ENCODE results near the gene FSTL1.

FSTL1 gene

DNA sequence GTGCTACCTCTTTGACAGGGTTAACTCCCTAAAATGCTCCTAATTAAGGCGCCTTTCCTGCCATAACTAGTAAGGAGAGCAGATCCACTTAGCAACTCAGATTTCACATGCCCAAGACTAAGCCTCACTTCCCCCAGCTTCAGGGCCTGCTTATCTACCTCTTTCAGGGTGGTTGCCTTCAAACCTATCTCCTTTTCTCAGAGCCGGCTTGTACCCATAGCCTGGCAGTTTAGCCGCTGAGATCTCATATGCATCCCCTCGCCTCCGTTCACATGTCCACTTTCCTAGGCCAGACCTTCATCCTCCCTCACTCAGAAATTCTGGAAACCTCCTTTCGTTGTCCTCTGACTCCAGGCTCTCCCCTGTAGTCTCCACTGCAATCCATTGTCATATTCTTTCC lies 1.0 kb upstream of the FSTL1 start:
- Histone ChIP-seq H2AFZ (ENCODE audit: low read length) (no peak overlapping the region), H3F3A (ENCODE audit: insufficient read depth, low read length) (no peaks in the 10 kb centered on the region), H3K9me2 (ENCODE audit: low read depth, low read length) (no peaks in the 10 kb centered on the region), H4K20me1 (ENCODE audit: insufficient read depth, low read length) (no peaks in the 10 kb centered on the region), H3K27me3 (ENCODE audit: insufficient read depth, low read length) (no peaks in the 10 kb centered on the region), H3K27ac (ENCODE audit: low read depth, low read length, poor library complexity, severe bottlenecking) (no peak overlapping the region), H3K9ac (ENCODE audit: low read length) (no peak overlapping the region), H3K9me3 (ENCODE audit: low read length) (no peaks in the 10 kb centered on the region), H3K4me3 (ENCODE audit: low read depth, low read length, poor library complexity, severe bottlenecking) (no peak overlapping the region), H3K4me2 (ENCODE audit: low read length) (no peak overlapping the region), H3K4me1 (ENCODE audit: insufficient read depth, low read length, severe bottlenecking) (no peaks in the 10 kb centered on the region), H3K36me3 (ENCODE audit: insufficient read depth, low read length) (no peaks in the 10 kb centered on the region), H3K79me2 (ENCODE audit: insufficient read depth, low read length) (no peaks in the 10 kb centered on the region)
- TF ChIP-seq, protein P1, sequence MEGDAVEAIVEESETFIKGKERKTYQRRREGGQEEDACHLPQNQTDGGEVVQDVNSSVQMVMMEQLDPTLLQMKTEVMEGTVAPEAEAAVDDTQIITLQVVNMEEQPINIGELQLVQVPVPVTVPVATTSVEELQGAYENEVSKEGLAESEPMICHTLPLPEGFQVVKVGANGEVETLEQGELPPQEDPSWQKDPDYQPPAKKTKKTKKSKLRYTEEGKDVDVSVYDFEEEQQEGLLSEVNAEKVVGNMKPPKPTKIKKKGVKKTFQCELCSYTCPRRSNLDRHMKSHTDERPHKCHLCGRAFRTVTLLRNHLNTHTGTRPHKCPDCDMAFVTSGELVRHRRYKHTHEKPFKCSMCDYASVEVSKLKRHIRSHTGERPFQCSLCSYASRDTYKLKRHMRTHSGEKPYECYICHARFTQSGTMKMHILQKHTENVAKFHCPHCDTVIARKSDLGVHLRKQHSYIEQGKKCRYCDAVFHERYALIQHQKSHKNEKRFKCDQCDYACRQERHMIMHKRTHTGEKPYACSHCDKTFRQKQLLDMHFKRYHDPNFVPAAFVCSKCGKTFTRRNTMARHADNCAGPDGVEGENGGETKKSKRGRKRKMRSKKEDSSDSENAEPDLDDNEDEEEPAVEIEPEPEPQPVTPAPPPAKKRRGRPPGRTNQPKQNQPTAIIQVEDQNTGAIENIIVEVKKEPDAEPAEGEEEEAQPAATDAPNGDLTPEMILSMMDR (IDR thresholded peaks at IDR 0.05; ENCODE audit: low read length), result no peak
- no peak for TF ChIP-seq EZH2 (IDR thresholded peaks at IDR 0.05; ENCODE audit: borderline replicate concordance, low read length)

DNA sequence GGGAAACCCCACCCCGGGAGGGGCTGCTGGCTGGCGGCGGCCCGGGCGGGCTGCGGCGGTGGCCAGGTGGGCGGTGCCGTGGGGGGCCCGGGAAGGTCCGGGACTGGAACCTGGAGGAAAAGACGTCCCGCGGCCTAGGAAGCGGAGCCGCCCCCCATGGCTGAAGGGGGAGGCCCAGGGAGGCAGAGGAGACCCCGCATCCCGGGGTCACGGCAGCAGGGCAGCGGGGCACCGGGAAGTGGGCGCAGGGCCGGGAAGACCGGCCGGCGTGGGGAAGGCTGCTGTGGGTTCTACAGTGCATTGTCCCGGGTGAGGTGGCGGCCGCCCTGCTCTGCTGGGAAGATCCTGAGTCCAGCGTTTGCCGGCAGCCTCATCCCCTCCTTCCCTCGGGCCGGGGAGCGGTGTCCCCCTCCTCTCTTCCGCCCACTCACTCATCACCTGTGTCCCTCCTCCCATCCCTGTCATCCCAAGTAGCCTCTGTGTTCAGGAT lies 525 bp upstream of the FSTL1 start:
- no peaks in the 10 kb centered on the region for H3K27me3 ChIP-seq (ENCODE audit: insufficient read depth, low read length)
- H2AFZ ChIP-seq (ENCODE audit: low read length), result no peak overlapping the region
- no peaks in the 10 kb centered on the region for H3K9me3 ChIP-seq (ENCODE audit: low read length)
- no peaks in the 10 kb centered on the region for H3K79me2 ChIP-seq (ENCODE audit: insufficient read depth, low read length)
- H3K4me3 ChIP-seq (ENCODE audit: low read depth, low read length, poor library complexity, severe bottlenecking), result no peak overlapping the region
- no peak overlapping the region for H3K9ac ChIP-seq (ENCODE audit: low read length)
- H3K4me1 ChIP-seq (ENCODE audit: insufficient read depth, low read length, severe bottlenecking), result no peaks in the 10 kb centered on the region
- H3K9me2 ChIP-seq (ENCODE audit: low read depth, low read length), result no peaks in the 10 kb centered on the region
- no peaks in the 10 kb centered on the region for H3F3A ChIP-seq (ENCODE audit: insufficient read depth, low read length)
- no peaks in the 10 kb centered on the region for H4K20me1 ChIP-seq (ENCODE audit: insufficient read depth, low read length)
- no peak overlapping the region for H3K4me2 ChIP-seq (ENCODE audit: low read length)
- TF ChIP-seq EZH2 (IDR thresholded peaks at IDR 0.05; ENCODE audit: borderline replicate concordance, low read length), result no peak
- no peak overlapping the region for H3K27ac ChIP-seq (ENCODE audit: low read depth, low read length, poor library complexity, severe bottlenecking)
- no peaks in the 10 kb centered on the region for H3K36me3 ChIP-seq (ENCODE audit: insufficient read depth, low read length)

DNA sequence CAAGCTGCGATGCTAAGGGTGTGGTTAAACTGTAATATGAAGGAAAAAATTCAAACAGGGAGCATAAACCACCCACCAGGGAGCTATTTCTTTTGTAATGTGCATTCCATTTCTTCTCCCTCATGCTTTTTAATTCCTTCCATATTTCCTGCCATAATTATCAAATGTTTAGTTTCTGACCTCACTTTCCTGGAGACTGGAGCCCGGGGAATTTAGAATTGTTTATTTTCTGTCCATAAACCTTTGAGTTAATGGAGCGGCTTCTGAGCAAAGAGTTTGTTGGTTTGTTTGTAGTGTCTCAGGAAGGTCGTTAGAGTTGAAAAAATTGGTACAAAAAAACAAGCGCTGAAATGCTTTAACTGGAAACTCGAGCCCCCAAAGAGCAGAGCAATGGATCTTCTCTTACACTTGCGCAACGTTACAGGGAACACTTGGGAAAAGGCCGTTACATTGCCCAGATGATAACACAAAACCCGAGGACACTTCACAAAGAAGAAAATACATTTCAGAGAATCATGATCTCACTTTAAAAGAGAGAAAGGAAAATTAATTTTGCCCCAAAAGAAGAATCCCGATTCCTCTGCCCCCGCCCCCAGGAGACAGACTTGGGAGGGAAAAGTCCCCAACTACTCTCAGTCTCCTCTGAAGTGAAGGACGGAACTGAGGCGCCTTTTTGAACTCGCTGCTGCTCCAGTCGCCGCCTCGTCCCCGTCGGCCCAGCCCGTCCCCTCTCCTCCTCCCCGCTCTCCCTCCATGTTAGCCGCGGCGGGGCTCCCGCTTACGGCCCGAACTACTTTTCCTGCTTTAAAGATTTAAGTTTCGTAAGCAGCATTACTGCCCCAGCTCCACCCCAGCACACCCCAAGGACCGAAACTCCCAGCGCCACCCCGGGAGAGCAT lies 842 bp downstream of the FSTL1 start:
- no peaks in the 10 kb centered on the region for H4K20me1 ChIP-seq (ENCODE audit: insufficient read depth, low read length)
- no peaks in the 10 kb centered on the region for H3F3A ChIP-seq (ENCODE audit: insufficient read depth, low read length)
- no peak overlapping the region for H3K27ac ChIP-seq (ENCODE audit: low read depth, low read length, poor library complexity, severe bottlenecking)
- H3K79me2 ChIP-seq (ENCODE audit: insufficient read depth, low read length), result no peaks in the 10 kb centered on the region
- no peak overlapping the region for H3K9ac ChIP-seq (ENCODE audit: low read length)
- H2AFZ ChIP-seq (ENCODE audit: low read length), result no peak overlapping the region
- no peaks in the 10 kb centered on the region for H3K9me3 ChIP-seq (ENCODE audit: low read length)
- H3K4me2 ChIP-seq (ENCODE audit: low read length), result no peak overlapping the region
- no peaks in the 10 kb centered on the region for H3K4me1 ChIP-seq (ENCODE audit: insufficient read depth, low read length, severe bottlenecking)
- no peaks in the 10 kb centered on the region for H3K36me3 ChIP-seq (ENCODE audit: insufficient read depth, low read length)
- no peaks in the 10 kb centered on the region for H3K27me3 ChIP-seq (ENCODE audit: insufficient read depth, low read length)
- H3K4me3 ChIP-seq (ENCODE audit: low read depth, low read length, poor library complexity, severe bottlenecking), result no peak overlapping the region
- no peaks in the 10 kb centered on the region for H3K9me2 ChIP-seq (ENCODE audit: low read depth, low read length)
- TF ChIP-seq EZH2 (IDR thresholded peaks at IDR 0.05; ENCODE audit: borderline replicate concordance, low read length), result no peak
- TF ChIP-seq, protein P1 (IDR thresholded peaks at IDR 0.05; ENCODE audit: low read length), result no peak

Measured in OCI-LY1 (cell line).